HK-2 (cell line): ENCODE results near the gene TRHDE.
"Not testable (repeated sequence)": the region's sequence is repeated elsewhere in the genome, so short reads cannot be mapped to it uniquely, and the experiment has no call there.

Experiments used
- DNase-seq: peaks from one replicate; pipeline ENCODE4 v3.0.0-alpha.2; 2018; ENCODE audit not compliant: unreplicated experiment

The TRHDE gene

DNA sequence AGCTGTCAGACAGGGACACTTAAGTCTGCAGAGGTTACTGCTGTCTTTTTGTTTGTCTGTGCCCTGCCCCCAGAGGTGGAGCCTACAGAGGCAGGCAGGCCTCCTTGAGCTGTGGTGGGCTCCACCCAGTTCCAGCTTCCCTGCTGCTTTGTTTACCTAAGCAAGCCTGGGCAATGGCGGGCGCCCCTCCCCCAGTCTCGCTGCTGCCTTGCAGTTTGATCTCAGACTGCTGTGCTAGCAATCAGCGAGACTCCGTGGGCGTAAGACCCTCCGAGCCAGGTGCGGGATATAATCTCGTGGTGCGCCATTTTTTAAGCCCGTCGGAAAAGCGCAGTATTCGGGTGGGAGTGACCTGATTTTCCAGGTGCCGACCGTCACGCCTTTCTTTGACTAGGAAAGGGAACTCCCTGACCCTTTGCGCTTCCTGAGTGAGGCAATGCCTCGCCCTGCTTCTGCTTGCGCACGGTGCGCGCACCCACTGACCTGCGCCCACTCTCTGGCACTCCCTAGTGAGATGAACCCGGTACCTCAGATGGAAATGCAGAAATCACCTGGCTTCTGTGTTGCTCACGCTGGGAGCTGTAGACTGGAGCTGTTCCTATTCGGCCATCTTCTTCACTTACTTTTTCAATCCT lies 248.0 kb downstream of the TRHDE start:
- not testable (repeated sequence) for DNase-seq

DNA sequence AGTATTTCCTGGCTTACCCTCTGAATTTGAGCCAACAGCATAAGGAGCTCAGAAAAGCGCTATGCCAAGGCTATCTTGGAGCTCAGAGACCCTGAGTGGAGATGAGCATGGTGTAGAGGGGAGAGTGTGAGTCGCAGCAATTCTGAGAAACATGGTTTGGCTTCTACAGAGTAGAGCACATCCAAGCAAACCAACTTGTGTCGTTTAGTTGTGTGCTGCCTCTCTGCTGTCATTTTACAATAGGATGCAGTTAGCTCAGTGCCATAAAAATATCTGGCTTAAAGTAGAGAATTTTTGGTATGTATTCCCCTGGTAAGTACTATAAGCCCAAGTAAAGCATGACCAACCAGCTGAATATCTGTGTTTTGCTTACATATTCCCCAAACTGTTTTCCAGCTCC lies 249.2 kb downstream of the TRHDE start:
- no peak for DNase-seq

DNA sequence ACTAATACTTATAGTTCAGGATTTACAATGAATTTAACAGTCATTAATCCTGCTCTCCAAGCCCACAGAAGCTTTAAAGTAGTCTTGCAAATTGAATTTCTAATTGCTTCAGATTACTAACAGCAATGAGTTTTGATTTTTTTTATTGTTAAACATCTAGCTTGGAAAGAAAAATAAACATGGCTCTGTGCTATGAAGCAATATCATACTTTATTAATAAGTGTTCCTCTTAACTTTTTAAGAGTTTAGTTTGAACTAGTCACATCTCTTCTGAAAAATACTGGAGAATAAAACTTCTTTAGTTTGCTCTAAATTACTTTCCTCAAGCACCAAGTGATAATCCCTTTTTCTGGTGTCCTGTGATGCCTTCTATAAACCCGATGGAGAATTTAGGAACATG lies 250.2 kb downstream of the TRHDE start:
- DNase-seq = no peak

DNA sequence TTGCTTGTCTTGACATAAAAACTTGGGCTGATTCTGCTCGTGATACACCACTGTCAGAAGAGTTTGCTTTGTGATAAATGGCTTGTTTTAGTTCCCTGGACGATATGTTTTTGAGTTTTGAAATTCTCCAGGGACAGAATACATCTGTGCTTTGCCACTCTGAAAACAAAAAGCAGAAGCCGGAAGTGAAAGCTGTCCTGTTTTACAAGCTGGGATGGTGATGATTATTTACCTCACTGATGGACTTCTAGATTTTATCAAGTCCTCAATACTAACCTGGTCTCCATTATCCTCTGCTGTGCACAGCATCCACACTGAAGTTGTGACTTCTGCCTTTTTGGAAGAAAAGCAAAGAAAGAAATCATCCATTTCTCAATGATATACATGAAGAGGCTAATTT lies 251.6 kb downstream of the TRHDE start:
- no peak for DNase-seq

DNA sequence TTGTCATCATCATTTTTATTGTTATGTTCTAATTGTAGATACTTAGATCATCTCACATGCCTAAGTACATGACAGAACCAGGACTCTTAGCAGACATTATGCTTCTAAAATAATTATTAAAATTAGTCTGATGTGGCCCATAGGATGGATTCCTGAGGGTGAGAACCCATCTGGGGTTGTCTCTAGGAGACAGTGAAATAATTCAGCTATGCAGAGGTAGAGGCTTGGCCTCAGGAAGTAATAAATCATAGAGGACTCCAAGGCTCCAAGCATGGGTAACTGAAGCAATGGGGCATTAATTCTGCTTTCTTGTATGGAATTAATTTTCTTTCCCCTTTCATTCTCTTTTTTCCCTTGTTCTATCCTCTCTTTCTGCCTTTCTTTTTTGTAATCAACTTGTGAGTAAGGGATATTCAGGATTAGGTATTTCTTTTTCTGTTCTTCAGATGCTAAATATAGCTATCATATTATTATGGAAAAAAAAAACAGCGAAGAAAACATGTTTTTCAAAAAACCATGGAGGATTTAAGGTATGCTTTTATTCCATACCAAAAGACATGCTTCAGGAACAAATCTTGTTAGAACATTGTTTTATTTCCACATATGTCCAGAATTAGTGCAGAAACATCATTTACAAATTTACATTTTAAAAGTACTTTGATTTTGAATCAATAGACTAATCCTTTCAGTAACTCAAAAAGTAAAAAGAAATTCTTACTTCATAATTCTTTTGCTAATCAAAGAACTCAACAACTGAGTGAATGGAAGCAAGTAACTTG lies 263.2 kb downstream of the TRHDE start:
- no peak for DNase-seq

DNA sequence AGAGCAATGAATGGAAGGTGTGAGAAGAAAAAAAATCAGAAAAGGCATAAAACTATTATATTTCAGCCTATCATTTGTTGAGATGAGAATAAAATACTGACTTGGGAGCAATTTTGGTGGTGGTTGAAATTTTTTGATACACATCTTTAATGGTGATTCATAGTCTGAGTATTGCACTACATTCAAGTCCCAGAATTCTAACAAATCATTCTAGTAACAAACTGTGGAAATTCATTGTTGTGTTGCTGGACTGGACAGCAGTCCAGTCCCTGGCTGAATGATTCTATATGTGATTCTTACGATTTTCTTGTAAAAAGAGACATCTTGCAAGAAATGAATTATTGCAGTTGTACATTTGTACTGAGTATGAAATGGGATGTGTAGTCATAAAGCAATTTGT lies 268.6 kb downstream of the TRHDE start:
- no peak for DNase-seq

DNA sequence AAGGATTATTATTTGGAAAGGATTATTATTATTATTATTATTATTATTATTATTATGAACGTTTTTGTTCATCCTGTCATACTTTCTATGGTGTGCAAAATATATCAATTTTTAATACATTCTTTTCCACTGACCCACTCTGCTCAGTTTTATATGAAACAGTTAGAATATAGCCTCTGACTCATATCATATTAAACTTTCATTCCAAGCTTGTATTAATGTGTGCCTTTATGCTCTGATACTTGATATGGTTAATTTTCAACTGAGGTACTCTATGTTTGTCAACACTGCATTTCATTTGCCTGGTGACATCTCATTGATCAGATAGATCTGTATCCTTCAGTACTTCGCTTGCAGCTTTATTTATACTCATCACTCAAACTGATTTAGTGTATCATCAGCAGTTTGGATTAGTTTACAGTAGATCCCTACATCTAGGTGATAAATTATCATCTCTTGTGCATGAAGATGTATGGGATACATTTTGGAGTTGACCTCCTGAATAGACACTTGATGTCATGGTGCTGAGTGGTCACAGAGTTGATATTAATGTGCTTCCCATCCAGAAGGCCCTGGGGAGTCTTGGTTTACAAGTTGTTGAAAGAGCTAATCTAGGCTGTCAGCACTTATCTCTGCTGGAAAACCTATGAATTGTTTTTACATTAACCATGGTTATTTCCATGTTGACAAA lies 271.8 kb downstream of the TRHDE start:
- no peak for DNase-seq

DNA sequence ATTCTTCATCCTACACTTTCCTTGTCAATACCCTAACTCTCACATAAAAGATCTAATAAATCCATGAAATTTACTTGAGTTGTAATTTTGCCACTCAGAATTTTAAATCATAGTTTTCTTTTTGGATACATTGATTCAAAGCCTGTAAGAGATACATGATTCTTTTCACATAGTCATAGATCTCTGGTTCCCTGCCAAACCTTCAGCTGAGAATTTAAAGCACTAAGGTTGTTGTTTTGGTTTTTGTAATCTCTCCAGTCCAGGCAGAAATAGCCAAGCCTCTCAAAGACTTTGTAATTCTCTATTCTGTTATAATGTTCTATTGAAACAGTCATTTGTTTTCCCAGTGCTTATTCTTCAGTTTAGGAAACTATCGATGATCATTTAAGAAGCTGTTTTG lies 273.9 kb downstream of the TRHDE start:
- no peak for DNase-seq

DNA sequence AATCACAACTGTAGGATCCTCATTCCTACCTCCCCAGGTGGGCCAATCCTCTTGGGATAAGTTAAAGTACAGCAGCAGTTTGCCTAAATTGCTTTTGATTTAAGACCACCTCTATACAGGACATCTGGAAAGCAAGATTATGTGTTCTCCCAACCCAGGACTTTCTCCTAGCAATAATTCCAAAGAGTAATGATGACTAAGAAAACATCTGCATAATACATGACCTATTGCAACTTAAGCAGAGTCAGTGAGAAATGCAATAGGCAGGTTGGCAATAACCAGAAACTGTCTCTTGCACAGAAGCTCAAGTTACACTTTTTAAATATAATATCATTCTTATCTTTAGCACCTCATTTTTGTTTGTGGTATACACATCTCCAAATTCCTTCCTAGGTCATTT lies 275.4 kb downstream of the TRHDE start:
- DNase-seq = no peak

DNA sequence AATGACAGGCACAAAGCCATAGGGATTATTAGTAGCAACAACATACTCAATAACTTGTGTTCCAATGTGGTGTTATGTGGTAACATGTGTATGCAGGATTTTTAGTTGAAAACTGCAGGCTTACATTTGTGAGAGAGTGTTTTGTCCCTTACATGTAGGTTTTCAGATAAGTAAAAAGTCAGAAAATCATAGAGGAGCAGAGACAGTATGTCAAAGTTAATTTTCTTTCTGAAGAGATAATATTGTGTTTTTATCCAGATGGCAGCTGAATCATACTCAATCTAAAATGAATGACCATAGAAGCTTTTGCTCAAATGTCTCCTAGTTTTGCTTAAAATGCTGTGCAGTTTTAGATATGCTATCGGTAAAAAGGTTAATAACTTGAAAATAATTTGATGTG lies 277.0 kb downstream of the TRHDE start:
- no peak for DNase-seq

DNA sequence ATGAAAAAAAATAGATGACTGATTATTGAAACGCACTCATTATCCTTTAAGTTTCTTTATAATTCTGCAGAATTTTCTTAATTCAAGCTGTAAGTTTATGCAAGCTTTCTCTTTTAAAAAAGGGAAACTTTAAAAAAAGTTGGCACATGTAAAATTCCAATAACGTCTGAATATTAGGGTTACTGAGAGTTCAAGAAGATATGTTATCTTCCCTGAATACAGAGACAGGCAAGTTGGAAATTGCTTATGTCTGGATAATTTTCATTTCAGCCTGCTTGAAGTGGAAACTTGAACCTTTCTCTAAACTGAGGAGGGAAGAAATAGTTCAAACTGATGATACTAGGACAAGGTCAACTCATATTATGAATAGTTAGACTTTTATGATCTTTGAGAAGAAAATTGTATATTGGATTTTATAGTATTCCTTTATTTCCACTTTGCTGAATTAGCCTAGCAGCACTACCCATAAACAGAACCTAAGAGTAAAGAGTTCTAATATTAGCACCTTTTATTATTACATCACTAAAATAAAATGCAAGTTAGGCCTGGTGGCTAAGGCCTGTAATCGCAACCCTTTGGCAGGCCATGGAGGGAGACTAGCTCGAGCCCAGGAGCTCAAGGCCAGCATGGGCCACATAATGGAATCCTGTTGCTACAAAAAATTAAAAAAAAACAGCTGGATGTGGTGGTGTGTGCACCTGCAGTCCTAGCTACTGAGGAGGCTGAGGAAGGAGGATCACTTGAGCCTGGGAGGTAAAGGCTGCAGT lies 288.0 kb downstream of the TRHDE start:
- DNase-seq = no peak

DNA sequence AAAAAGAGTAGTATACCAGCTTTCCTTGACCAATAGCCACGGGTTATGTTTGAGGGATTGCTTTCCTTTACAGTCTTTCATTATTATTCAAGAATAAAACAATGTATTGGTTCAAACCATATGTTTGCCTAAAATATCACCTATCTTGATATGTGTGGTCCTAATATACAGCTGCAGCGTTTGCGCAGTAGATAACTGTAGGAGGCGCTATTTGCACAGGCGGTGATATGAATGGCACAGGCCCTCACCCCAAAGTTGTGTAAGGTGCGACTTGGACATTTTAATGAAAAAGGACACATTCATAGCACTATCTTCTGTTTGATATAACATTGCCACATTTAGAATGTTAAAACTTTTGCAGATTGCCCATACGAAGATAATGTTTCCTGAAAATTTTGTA lies 298.4 kb downstream of the TRHDE start:
- DNase-seq = no peak

DNA sequence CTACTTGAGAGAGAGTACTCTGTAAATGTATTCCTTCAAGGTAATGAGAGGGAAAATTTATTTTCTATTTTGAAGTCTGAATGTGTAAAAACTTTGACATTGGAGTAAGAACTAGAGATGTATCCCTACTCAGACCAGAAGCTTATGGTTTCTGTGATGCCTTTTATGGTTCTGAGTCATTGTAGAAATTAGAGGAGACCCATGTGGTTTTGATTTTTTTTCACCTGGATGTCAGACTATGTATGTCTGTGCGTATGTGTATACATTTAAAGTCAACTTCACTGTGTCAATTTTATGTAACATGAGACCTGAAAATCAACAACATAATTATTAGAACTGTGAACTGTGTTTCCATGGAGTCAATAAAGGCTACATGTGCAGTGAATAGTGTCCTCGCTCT lies 302.0 kb downstream of the TRHDE start:
- DNase-seq = no peak

DNA sequence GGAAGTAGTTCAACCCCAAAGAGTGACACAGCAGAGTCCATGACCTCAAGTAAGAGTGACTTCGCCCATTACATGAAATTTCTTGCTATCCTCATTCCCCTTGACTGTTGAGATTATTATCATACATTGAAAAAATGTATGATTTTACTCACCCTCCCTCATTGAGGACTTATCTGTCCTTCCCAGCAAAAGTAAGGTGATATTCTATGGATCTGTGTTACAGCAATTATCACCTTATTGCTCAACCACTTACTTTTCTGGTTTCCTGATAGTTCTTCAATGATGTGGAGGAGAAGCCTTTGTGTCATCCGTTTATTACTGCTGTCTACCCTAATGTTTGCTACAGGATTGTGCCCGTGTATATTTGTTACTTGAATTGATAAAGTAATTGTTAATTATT lies 306.2 kb downstream of the TRHDE start:
- DNase-seq = no peak

DNA sequence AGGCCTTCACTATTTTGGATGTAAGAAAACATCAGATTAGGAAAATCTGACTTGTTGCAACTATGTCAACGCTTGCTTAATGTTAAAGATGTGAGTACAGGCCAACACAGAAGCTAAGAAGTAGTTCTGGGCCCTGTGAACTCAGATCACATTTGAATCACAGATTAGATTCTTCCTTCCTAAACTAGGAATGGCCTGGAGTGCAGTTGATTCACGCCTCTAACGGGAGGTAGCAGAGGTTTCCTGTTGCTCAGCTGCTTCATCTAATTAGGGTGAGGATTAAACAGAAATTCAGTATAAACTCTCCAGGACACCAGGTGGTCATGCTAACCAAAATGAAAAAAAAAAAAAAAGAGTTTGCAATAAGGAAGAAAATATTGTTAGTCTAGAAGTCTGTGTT lies 314.3 kb downstream of the TRHDE start:
- no peak for DNase-seq

DNA sequence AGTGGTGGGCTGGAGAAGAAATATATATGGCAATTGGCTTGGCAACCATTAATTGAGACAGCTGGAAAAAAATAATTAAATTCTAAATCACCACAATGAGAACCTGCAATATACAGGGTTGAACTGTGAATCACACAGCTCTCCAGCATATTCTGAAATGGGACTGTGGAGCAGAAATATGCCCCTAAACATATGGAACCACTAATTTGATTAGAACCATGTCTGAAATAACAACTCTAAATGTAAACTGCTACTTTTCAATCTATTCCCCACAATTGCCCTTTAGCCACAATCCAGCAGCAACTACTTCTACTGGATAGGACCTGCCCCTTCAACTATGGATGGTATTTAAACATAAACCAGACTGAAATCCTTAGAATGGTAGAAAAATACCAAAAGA lies 330.4 kb downstream of the TRHDE start:
- DNase-seq = no peak

DNA sequence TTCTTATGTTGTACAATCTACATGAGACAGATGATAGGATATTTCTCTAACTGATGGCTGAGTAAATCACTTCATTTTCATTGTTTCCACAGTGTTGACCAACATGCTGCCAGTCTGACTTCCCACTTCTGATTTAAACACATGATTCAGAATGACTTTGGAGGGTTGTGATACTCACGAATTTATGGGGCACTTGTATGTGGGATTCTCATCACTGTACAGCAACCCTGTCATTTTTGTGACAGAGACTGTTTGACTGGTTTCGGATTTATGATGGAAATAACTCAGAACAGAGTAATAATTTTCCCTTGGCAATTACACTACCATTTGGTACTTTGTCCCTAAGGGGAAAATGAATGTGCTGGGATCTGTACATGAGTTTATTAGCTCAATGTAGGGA lies 333.8 kb downstream of the TRHDE start:
- no peak for DNase-seq

DNA sequence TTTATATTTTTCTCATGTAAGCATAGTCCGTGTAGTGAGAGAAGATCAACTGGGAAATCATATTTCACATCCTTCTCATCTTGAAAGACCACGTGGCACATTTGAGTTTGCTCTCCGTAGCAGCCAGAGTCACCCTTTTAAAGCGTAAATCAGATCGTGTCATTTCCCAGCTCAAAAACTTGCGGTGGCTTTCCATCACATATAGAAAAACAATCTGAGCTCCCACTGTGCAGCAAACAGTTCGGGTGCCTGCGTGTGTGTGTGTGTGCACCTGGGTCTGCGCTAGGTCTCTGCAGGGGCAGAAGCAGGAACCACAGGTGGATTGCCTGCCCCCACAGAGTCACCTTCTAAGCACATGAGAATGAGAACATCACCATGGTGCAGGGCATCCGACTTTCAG lies 338.2 kb downstream of the TRHDE start:
- no peak for DNase-seq

DNA sequence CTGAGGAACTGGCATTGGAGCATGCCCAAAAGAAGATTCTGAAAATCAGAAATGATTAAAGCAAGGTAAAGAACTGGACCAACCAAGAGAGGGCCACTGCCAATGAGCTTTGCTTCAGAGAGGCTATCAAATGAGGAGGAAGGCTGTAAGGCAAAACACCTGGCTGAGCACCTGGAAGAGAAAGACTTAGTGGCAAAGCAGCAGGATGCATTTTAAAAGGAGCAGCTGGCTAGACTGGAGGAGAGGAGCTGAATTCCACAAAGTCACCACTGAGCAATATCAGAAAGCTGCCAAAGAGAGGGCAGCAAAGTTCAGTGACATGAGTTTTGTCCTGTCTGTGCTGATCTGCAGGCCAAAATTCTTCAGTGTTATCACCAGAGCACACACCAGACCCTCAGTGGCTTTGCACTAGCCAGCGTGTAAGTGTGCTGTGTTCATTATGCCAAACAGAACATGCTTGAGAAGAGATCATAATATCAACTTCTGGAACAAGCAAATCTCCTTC lies 338.7 kb downstream of the TRHDE start:
- DNase-seq = no peak

DNA sequence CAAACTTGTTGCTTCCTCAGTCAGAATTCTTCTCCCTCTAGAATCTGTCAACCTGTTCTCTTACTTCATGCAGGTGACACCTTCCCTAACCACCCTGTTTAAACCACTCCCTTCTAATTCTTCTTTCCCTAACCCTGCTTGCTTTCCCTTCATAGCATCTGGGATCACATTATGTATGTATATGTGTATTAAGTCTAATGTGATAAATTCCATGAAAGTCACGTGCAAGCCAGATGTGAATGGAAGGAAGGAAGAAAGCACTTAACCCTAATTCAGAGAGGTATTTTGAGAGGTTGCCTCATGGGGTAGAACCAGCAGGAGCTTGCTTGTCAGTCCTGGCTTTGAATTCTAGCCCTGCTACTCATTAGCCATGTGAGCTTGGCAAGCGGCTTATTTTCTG lies 340.0 kb downstream of the TRHDE start:
- no peak for DNase-seq

DNA sequence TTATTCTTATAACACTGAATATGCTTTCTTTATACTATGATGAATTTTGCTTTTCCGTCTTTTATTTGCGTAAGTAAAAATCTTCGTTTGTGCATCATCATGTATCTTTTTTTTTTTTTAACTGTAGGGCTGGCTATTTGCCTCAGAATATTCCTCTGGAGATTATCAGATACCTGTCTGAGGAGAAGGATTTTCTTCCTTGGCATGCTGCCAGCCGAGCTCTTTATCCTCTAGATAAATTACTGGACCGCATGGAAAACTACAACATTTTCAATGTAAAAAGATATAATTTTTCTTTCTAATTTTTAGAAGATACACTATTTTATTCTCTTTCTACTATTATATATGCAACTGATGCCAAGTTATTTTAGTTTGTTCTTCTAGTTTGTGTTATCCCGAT lies 346.6 kb downstream of the TRHDE start:
- DNase-seq = no peak

DNA sequence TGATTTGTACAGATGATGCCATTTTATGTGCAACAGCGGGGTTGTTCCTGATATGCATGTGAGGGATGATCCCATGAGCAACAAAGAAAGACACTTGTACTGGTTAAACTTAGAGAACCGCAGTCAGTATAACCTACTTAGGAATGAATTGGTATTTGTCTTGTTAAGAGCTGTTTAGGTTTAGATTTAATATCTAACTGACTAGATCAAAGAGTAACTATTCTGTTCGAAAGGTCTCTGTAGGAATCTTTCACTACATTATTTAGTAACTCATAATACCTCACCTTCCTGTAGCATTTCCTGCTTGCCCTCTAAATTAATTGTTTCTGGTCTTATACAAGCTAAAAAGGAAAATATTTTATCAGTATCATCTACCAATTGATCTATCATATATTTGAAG lies 350.4 kb downstream of the TRHDE start:
- no peak for DNase-seq
